Epidermal melanocyte (primary cell): ENCODE data around the gene NSMCE1.
A peak's percentile ranks its signal among the peaks of the same experiment; 100 is the strongest.

Source experiments
- DNase-seq: peaks from one replicate; pipeline ENCODE4 v3.0.0; 2011; ENCODE audit warnings: low spot score; ENCODE audit not compliant: insufficient read length

The NSMCE1 gene

GRCh38 chr16:27245276-27246172 is 23.0 kb downstream of the NSMCE1 start:
- no peak for DNase-seq

GRCh38 chr16:27244363-27244755 is 24.2 kb downstream of the NSMCE1 start:
- no peak for DNase-seq

GRCh38 chr16:27243725-27244362 is 24.7 kb downstream of the NSMCE1 start:
- no peak for DNase-seq

- DNase-seq: peak; percentile 71
These were observed 25.5 kb downstream of the NSMCE1 start for GRCh38 chr16:27242868-27243590.

GRCh38 chr16:27242398-27242797 is 26.2 kb downstream of the NSMCE1 start:
- DNase-seq: no peak

- no peak for DNase-seq
These were observed 26.9 kb downstream of the NSMCE1 start for GRCh38 chr16:27241658-27242057.

GRCh38 chr16:27240948-27241531 is 27.5 kb downstream of the NSMCE1 start:
- DNase-seq: no peak

GRCh38 chr16:27239906-27240655 is 28.5 kb downstream of the NSMCE1 start:
- no peak for DNase-seq

GRCh38 chr16:27239026-27239425 is 29.5 kb downstream of the NSMCE1 start:
- DNase-seq: no peak

- DNase-seq: no peak
These were observed 30.0 kb downstream of the NSMCE1 start for GRCh38 chr16:27238591-27238990.

- no peak for DNase-seq
These were observed 30.5 kb downstream of the NSMCE1 start for GRCh38 chr16:27238016-27238587.

GRCh38 chr16:27237219-27238015 is 31.2 kb downstream of the NSMCE1 start:
- no peak for DNase-seq

- no peak for DNase-seq
These were observed 31.8 kb downstream of the NSMCE1 start for GRCh38 chr16:27236635-27237218.

- DNase-seq: no peak
These were observed 32.7 kb downstream of the NSMCE1 start for GRCh38 chr16:27235938-27236245.

- peak; percentile 44 for DNase-seq
These were observed 33.3 kb downstream of the NSMCE1 start for GRCh38 chr16:27235055-27235937.

GRCh38 chr16:27234603-27235002 is 34.0 kb downstream of the NSMCE1 start:
- no peak for DNase-seq

- DNase-seq: no peak
These were observed 34.4 kb downstream of the NSMCE1 start for GRCh38 chr16:27234171-27234570.

- DNase-seq: no peak
These were observed 34.8 kb downstream of the NSMCE1 start for GRCh38 chr16:27233731-27234130.
